Neural cell (in vitro differentiated cells): Measurements from ENCODE around the gene TNFAIP8. TPM values are rescaled to one million over a fixed set of nuclear protein-coding genes. Genes with fewer than 3 reads are reported as not detected.

ENCODE experiments used
- H2AFZ ChIP-seq: fragments of 200-600, 300-800 bp; sonication (generic), shearing (Covaris generic); 2 replicates; pipeline ENCODE4 v1.6.0; 2014; ENCODE audit warnings: low read depth, mild to moderate bottlenecking, antibody characterized with exemption, low read length, moderate library complexity
- H3F3A ChIP-seq: fragments of 200-600 bp; shearing (Covaris generic); 2 replicates; pipeline ENCODE4 v1.6.1; 2016; ENCODE audit warnings: mild to moderate bottlenecking, moderate library complexity, mixed read lengths, antibody characterized with exemption, low read length; ENCODE audit not compliant: insufficient read depth, poor library complexity, severe bottlenecking
- H3K27ac ChIP-seq: fragments of 200-600, 300-800 bp; sonication (generic), shearing (Covaris generic); 2 replicates; pipeline ENCODE4 v1.5.1; 2014; ENCODE audit warnings: mild to moderate bottlenecking, low read length, moderate library complexity
- H3K27me3 ChIP-seq: fragments of 300-800, 200-600 bp; sonication (generic), shearing (Covaris generic); 2 replicates; pipeline ENCODE4 v1.6.0; 2014; ENCODE audit warnings: mild to moderate bottlenecking, low read depth, low read length, moderate library complexity; ENCODE audit not compliant: insufficient read depth
- H3K36me3 ChIP-seq: fragments of 300-800, 200-600 bp; sonication (generic), shearing (Covaris generic); 2 replicates; pipeline ENCODE4 v1.5.1; 2014; ENCODE audit warnings: mild to moderate bottlenecking, antibody characterized with exemption, low read length, moderate library complexity; ENCODE audit not compliant: insufficient read depth
- H3K4me2 ChIP-seq: fragments of 300-800, 200-600 bp; sonication (generic), shearing (Covaris generic); 2 replicates; pipeline ENCODE4 v1.6.0; 2014; ENCODE audit warnings: mild to moderate bottlenecking, low read length
- H3K4me3 ChIP-seq: fragments of 300-800, 200-600 bp; sonication (generic), shearing (Covaris generic); 2 replicates; pipeline ENCODE4 v1.5.1; 2014; ENCODE audit warnings: mild to moderate bottlenecking, low read length, moderate library complexity
- H3K79me2 ChIP-seq: fragments of 200-600 bp; shearing (Covaris generic); replicated peaks from 2 replicates; pipeline ENCODE4 v1.6.0; 2014; ENCODE audit warnings: mild to moderate bottlenecking, low read length, moderate library complexity; ENCODE audit not compliant: insufficient read depth
- H3K9ac ChIP-seq: fragments of 300-800, 200-600 bp; sonication (generic), shearing (Covaris generic); 2 replicates; pipeline ENCODE4 v1.6.1; 2016; ENCODE audit warnings: mild to moderate bottlenecking, low read length, mixed read lengths
- H3K9me2 ChIP-seq: fragments of 200-600 bp; shearing (Covaris generic); 2 replicates; pipeline ENCODE4 v1.6.1; 2016; ENCODE audit warnings: mild to moderate bottlenecking, low read length, mixed read lengths; ENCODE audit not compliant: insufficient read depth
- H3K9me3 ChIP-seq: fragments of 200-600, 300-800 bp; sonication (generic), shearing (Covaris generic); 2 replicates; pipeline ENCODE4 v1.6.1; 2016; ENCODE audit warnings: mild to moderate bottlenecking, mixed run types, low read length, moderate library complexity, mixed read lengths
- H4K20me1 ChIP-seq: fragments of 200-600 bp; shearing (Covaris generic); 2 replicates; pipeline ENCODE4 v1.6.1; 2016; ENCODE audit warnings: mild to moderate bottlenecking, mixed run types; ENCODE audit not compliant: insufficient read depth
- CTCF ChIP-seq: fragments of 450-650 bp; IDR thresholded peaks from 2 replicates; pipeline ENCODE4 v1.5.1; 2014; ENCODE audit warnings: antibody characterized with exemption, mild to moderate bottlenecking, moderate library complexity; ENCODE audit not compliant: poor library complexity, severe bottlenecking
- EP300 ChIP-seq: fragments of 450-650 bp; conservative IDR thresholded peaks from 2 replicates; pipeline ENCODE4 v1.6.1; 2014; ENCODE audit warnings: antibody characterized with exemption, mild to moderate bottlenecking, moderate library complexity; ENCODE audit not compliant: poor library complexity, severe bottlenecking
- EZH2 ChIP-seq: fragments of 200-600, 300-800 bp; shearing (Covaris generic), sonication (generic); IDR thresholded peaks from 2 replicates; pipeline ENCODE4 v1.6.1; 2014; ENCODE audit warnings: antibody characterized with exemption, low read length, borderline replicate concordance, mild to moderate bottlenecking; ENCODE audit not compliant: insufficient read depth, poor library complexity, severe bottlenecking
- MXI1 ChIP-seq: fragments of 450-650 bp; conservative IDR thresholded peaks from 2 replicates; pipeline ENCODE4 v1.6.1; 2014; ENCODE audit warnings: antibody characterized with exemption, mild to moderate bottlenecking; ENCODE audit not compliant: poor library complexity, severe bottlenecking
- POLR2AphosphoS5 ChIP-seq: IDR thresholded peaks from 2 replicates; pipeline ENCODE4 v1.6.1; 2012
- RAD21 ChIP-seq: fragments of 450-650 bp; conservative IDR thresholded peaks from 2 replicates; pipeline ENCODE4 v1.6.1; 2014; ENCODE audit warnings: antibody characterized with exemption, mild to moderate bottlenecking, moderate library complexity
- REST ChIP-seq: IDR thresholded peaks from 2 replicates; pipeline ENCODE4 v1.6.1; 2012; ENCODE audit warnings: borderline replicate concordance
- SMC3 ChIP-seq: fragments of 450-650 bp; conservative IDR thresholded peaks from 2 replicates; pipeline ENCODE4 v1.6.1; 2014; ENCODE audit warnings: antibody characterized with exemption, mild to moderate bottlenecking, moderate library complexity; ENCODE audit not compliant: poor library complexity
- TAF1 ChIP-seq: IDR thresholded peaks from 2 replicates; pipeline ENCODE4 v1.6.1; 2012; ENCODE audit warnings: low read depth
- polyA plus RNA-seq: library from polyadenylated mRNA; depleted of rRNA; stranded (reverse); fragments of >200 nt; gene quantifications from 2 replicates; pipeline ENCODE4 v1.2.3, GENCODE V29; 2014

Gene TNFAIP8
- polyA plus RNA-seq, 1 donor from 2014 or later = 0.26 TPM

- H3K9ac ChIP-seq = no peak overlapping the region
- H3K27me3 ChIP-seq = no peaks in the 10 kb centered on the region
- H3K9me2 ChIP-seq = no peaks in the 10 kb centered on the region
- H2AFZ ChIP-seq = no peak overlapping the region
- H3K27ac ChIP-seq = no peak overlapping the region
- no peaks in the 10 kb centered on the region for H3F3A ChIP-seq
- H3K4me3 ChIP-seq = no peak overlapping the region
- no peak for TF ChIP-seq CTCF
- no peak for TF ChIP-seq REST
- TF ChIP-seq MXI1 = no peak
- no peak for TF ChIP-seq SMC3
- no peak for TF ChIP-seq EP300
- no peak for TF ChIP-seq TAF1
- no peak for TF ChIP-seq EZH2
- no peak for TF ChIP-seq POLR2AphosphoS5
- no peak for TF ChIP-seq RAD21
- H3K79me2 ChIP-seq = no peaks in the 10 kb centered on the region
- no peaks in the 10 kb centered on the region for H3K9me3 ChIP-seq
- H3K4me2 ChIP-seq = no peak overlapping the region
- H4K20me1 ChIP-seq = no peaks in the 10 kb centered on the region
- H3K36me3 ChIP-seq = no peaks in the 10 kb centered on the region
Observed at GRCh38 chr5:119397518-119398380, 41.9 kb downstream of the TNFAIP8 start.

GRCh38 chr5:119398727-119399466 lies 43.1 kb downstream of the TNFAIP8 start:
- Histone ChIP-seq H3K4me3 (no peak overlapping the region), H3K4me2 (no peak overlapping the region), H4K20me1 (no peaks in the 10 kb centered on the region), H2AFZ (no peak overlapping the region), H3K36me3 (no peaks in the 10 kb centered on the region), H3F3A (no peaks in the 10 kb centered on the region), H3K9me2 (no peaks in the 10 kb centered on the region), H3K27me3 (no peaks in the 10 kb centered on the region), H3K27ac (no peak overlapping the region), H3K79me2 (no peaks in the 10 kb centered on the region), H3K9ac (no peak overlapping the region), H3K9me3 (no peaks in the 10 kb centered on the region)
- TF ChIP-seq RAD21 = no peak
- TF ChIP-seq EZH2 = no peak
- no peak for TF ChIP-seq REST
